Spleen (tissue), 11 donors: ENCODE data around the gene RRP7A. TPM values are rescaled to one million over a fixed set of nuclear protein-coding genes. Genes with fewer than 3 reads are reported as not detected.
A peak's percentile ranks its signal among the peaks of the same experiment; 100 is the strongest.

Source experiments
- DNase-seq: peaks from one replicate; pipeline ENCODE4 v3.0.0-alpha.2; 2020
- H3K27ac ChIP-seq, 8 donors: fragments of 200-600 bp; sonication (generic) in 7 of 8; 1 replicate in 4 of 8; 2 replicates in 4 of 8; pipeline versions ENCODE4 v1.5.0 to v1.8.0; 2016 to 2021; ENCODE audit warnings: inconsistent platforms in 4 of 8, mild to moderate bottlenecking in 4 of 8, moderate library complexity in 1 of 8
- H3K27me3 ChIP-seq, 7 donors: fragments of 200-600 bp; sonication (generic) in 6 of 7; replicated peaks in 1 of 7; 1 replicate in 4 of 7; 2 replicates in 3 of 7; pipeline versions ENCODE4 v1.5.0 to v1.8.0; 2016 to 2021; ENCODE audit warnings: inconsistent platforms in 3 of 7, mild to moderate bottlenecking in 1 of 7
- H3K36me3 ChIP-seq, 6 donors: fragments of 200-600 bp; sonication (generic) in 5 of 6; 1 replicate in 4 of 6; 2 replicates in 2 of 6; pipeline versions ENCODE4 v1.5.0 to v1.8.0; 2016 to 2021; ENCODE audit warnings: inconsistent platforms in 2 of 6
- H3K4me1 ChIP-seq, 6 donors: fragments of 200-600 bp; sonication (generic) in 5 of 6; 1 replicate in 3 of 6; 2 replicates in 3 of 6; pipeline versions ENCODE4 v1.5.0 to v1.8.0; 2016 to 2021; ENCODE audit warnings: inconsistent platforms in 3 of 6
- H3K4me3 ChIP-seq, 8 donors: fragments of 200-600 bp; sonication (generic) in 7 of 8; 1 replicate in 4 of 8; 2 replicates in 4 of 8; pipeline versions ENCODE4 v1.5.0 to v1.8.0; 2016 to 2021; ENCODE audit warnings: inconsistent platforms in 4 of 8, mild to moderate bottlenecking in 4 of 8, moderate library complexity in 2 of 8
- H3K9me3 ChIP-seq, 8 donors: fragments of 200-600 bp; sonication (generic) in 7 of 8; 1 replicate in 4 of 8; 2 replicates in 4 of 8; pipeline versions ENCODE4 v1.5.0 to v1.8.0; 2016 to 2021; ENCODE audit warnings: inconsistent platforms in 4 of 8
- POLR2A ChIP-seq, 3 donors: fragments of 450-650 bp; IDR thresholded peaks; one replicate each; pipeline ENCODE4 v1.5.1; 2017; ENCODE audit warnings: antibody characterized with exemption in 3 of 3, mild to moderate bottlenecking in 1 of 3
- POLR2AphosphoS5 ChIP-seq, 3 donors: sonication (generic); formaldehyde crosslinking; IDR thresholded peaks; one replicate each; pipeline ENCODE4 v1.5.1; 2017; ENCODE audit warnings: antibody characterized with exemption in 3 of 3
- WGBS, 5 donors: extraction: QIAGEN DNeasy Blood & Tissue Kit in 3 of 5; methylation state at CpG; one replicate each; pipeline versions ENCODE4 v1.1.5 to v1.1.7; 2013 to 2018; 5-methylcytosine and 5-hydroxymethylcytosine counted together
- intact Hi-C: fragments of 100-400 bp; cut with DNase I; formaldehyde crosslinking; loops from one replicate; pipeline ENCODE4 v1.15.0; 2023; ENCODE audit warnings: low total_unique reads
- polyA plus RNA-seq, 3 donors: library from polyadenylated mRNA; stranded (reverse); fragments of 200-250 nt; gene quantifications; one replicate each; pipeline ENCODE4 v1.2.1, GENCODE V29; 2013
- total RNA-seq, 7 donors: library from RNA; depleted of rRNA in 3 of 7; stranded (reverse); fragments of >200 nt in 3 of 7; fragmentation: NEBNext Ultra II Directional in 4 of 7; extraction: Animal tissue kit (Norgen Biotek cat#: 25700) in 4 of 7; gene quantifications; one replicate each; pipeline versions ENCODE4 v1.1.0 to v1.2.1, GENCODE V29; 2016 to 2021
- TF ChIP-seq, protein P1 (sequence below), 11 experiments: fragments of 200-600 bp in 7 of 11; fragments of 450-650 bp in 4 of 11; sonication (generic) in 4 of 11; IDR thresholded peaks in 8 of 11; conservative IDR thresholded peaks in 3 of 11; 1 replicate in 7 of 11; 2 replicates in 4 of 11; pipeline versions ENCODE4 v1.4.0 to v1.8.0; 2016 to 2021; ENCODE audit warnings: antibody characterized with exemption in 11 of 11, inconsistent platforms in 4 of 11, mild to moderate bottlenecking in 1 of 11
- donor health status: healthy with polysubstance abuse.
- donor health status: DM: no; HTN: no; CAD: no; lungs with moderate emphysema.
- donor health status: DM: no; HTN: no; CAD: no.
- donor health status: Bipolar disorder and iron deficiency.
- donor health status: healthy.
- donor health status: DM: no; HTN: no; CAD: no.
- donor health status: DM: yes; HTN: yes; CAD: no.

RRP7A gene
- total and polyA plus RNA-seq, 10 donors = 8.9 to 47.4 (median 35.1) TPM

- TF ChIP-seq POLR2A (IDR thresholded peaks at IDR 0.05) (no peak), POLR2AphosphoS5 (IDR thresholded peaks at IDR 0.05) (no peak)
- TF ChIP-seq, protein P1, sequence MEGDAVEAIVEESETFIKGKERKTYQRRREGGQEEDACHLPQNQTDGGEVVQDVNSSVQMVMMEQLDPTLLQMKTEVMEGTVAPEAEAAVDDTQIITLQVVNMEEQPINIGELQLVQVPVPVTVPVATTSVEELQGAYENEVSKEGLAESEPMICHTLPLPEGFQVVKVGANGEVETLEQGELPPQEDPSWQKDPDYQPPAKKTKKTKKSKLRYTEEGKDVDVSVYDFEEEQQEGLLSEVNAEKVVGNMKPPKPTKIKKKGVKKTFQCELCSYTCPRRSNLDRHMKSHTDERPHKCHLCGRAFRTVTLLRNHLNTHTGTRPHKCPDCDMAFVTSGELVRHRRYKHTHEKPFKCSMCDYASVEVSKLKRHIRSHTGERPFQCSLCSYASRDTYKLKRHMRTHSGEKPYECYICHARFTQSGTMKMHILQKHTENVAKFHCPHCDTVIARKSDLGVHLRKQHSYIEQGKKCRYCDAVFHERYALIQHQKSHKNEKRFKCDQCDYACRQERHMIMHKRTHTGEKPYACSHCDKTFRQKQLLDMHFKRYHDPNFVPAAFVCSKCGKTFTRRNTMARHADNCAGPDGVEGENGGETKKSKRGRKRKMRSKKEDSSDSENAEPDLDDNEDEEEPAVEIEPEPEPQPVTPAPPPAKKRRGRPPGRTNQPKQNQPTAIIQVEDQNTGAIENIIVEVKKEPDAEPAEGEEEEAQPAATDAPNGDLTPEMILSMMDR (IDR thresholded peaks at IDR 0.05 in 8 of 11, conservative IDR thresholded peaks at IDR 0.05 in 3 of 11) = no peak
- no peaks in the 10 kb centered on the region for H3K27me3 ChIP-seq
- H3K27ac ChIP-seq = peak overlapping the region in 5 of 8 donors; percentile 2 to 64 (median 37)
- intact Hi-C loops = no loop called here
- no peak for DNase-seq
- 68 to 86% (median 69%) methylated on average over 2 of the region's 2 CpGs for WGBS, 5 donors
- H3K4me1 ChIP-seq = peaks cover 11 to 26% (median 18%) of the 10 kb centered on the region in 6 donors
- H3K9me3 ChIP-seq = no peaks in the 10 kb centered on the region
- H3K36me3 ChIP-seq = peaks cover 0 to 7% (median 0%) of the 10 kb centered on the region in 6 donors
- no peak overlapping the region for H3K4me3 ChIP-seq
Measured at GRCh38 chr22:42562684-42563083, 43.1 kb upstream of the RRP7A start.

DNA sequence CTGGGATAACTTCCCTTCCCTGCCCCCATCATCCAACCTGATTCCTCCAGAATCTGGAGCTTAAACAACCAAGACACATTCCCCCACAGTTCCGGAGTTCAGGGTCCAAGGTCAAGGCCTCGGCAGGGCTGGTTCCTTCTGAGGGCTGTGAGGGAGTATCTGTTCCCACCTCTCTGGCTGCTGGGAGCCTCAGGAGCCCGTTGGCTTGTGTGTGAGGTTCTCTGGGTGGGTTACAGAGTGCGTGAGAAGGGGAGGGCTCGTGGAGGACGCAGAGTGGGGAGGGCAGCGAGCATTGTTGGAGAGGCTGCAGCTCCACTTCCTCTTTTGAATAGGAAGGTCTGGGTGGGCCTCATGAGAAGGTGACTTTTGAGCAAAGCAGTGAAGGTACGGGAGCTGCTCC lies 42.7 kb upstream of the RRP7A start:
- Histone ChIP-seq H3K27ac (peak overlapping the region in 5 of 8 donors; percentile 2 to 64 (median 37)), H3K4me3 (no peak overlapping the region), H3K27me3 (no peaks in the 10 kb centered on the region), H3K4me1 (peaks cover 11 to 26% (median 18%) of the 10 kb centered on the region in 6 donors), H3K36me3 (peaks cover 0 to 7% (median 0%) of the 10 kb centered on the region in 6 donors), H3K9me3 (no peaks in the 10 kb centered on the region)
- TF ChIP-seq POLR2A (IDR thresholded peaks at IDR 0.05) (no peak), POLR2AphosphoS5 (IDR thresholded peaks at IDR 0.05) (peak in 1 of 3 donors; percentile 42)
- TF ChIP-seq, protein P1 (IDR thresholded peaks at IDR 0.05 in 8 of 11, conservative IDR thresholded peaks at IDR 0.05 in 3 of 11) = no peak
- intact Hi-C loops = no loop called here
- 17 to 23% (median 22%) methylated on average over 8 of the region's 8 CpGs for WGBS, 5 donors
- no peak for DNase-seq

- TF ChIP-seq POLR2A (IDR thresholded peaks at IDR 0.05) (no peak), POLR2AphosphoS5 (IDR thresholded peaks at IDR 0.05) (no peak)
- TF ChIP-seq, protein P1 (IDR thresholded peaks at IDR 0.05 in 8 of 11, conservative IDR thresholded peaks at IDR 0.05 in 3 of 11) = no peak
- WGBS, 5 donors = 39 to 67% (median 47%) methylated on average over 5 of the region's 5 CpGs
- H3K36me3 ChIP-seq = peaks cover 0 to 7% (median 0%) of the 10 kb centered on the region in 6 donors
Measured at GRCh38 chr22:42561856-42562255, 42.3 kb upstream of the RRP7A start.

GRCh38 chr22:42560781-42561180 lies 41.2 kb upstream of the RRP7A start:
- WGBS, 5 donors = 85 to 89% (median 86%) methylated on average over 7 of the region's 7 CpGs
- peaks cover 0 to 2% (median 0%) of the 10 kb centered on the region in 6 donors for H3K36me3 ChIP-seq
- no peak for TF ChIP-seq POLR2AphosphoS5 (IDR thresholded peaks at IDR 0.05)
- TF ChIP-seq, protein P1 (IDR thresholded peaks at IDR 0.05 in 8 of 11, conservative IDR thresholded peaks at IDR 0.05 in 3 of 11) = peak in 8 of 11 experiments; percentile 7 to 54 (median 30)
- no peak overlapping the region for H3K27ac ChIP-seq
- no peaks in the 10 kb centered on the region for H3K27me3 ChIP-seq
- H3K4me3 ChIP-seq = no peak overlapping the region
- intact Hi-C loops = no loop called here
- no peak for DNase-seq
- no peaks in the 10 kb centered on the region for H3K9me3 ChIP-seq
- H3K4me1 ChIP-seq = peaks cover 11 to 26% (median 18%) of the 10 kb centered on the region in 6 donors

More at GRCh38 chr22:42561856-42562255, 42.3 kb upstream of the RRP7A start:
- H3K27me3 ChIP-seq = no peaks in the 10 kb centered on the region
- H3K9me3 ChIP-seq = no peaks in the 10 kb centered on the region
- H3K27ac ChIP-seq = peak overlapping the region in 5 of 8 donors; percentile 2 to 64 (median 37)
- intact Hi-C loops = no loop called here
- H3K4me3 ChIP-seq = no peak overlapping the region
- no peak for DNase-seq
- peaks cover 11 to 26% (median 18%) of the 10 kb centered on the region in 6 donors for H3K4me1 ChIP-seq
